ENCODE measurements around the gene SHOC2. TPM values are rescaled to one million over a fixed set of nuclear protein-coding genes. Genes with fewer than 3 reads are reported as not detected.

SHOC2 gene
- total and polyA plus RNA-seq, 2 of the 13 experiments (the other 11 are each of a cell fraction or from before 2014, with no cell fraction given) = 8.6 to 25.5 TPM

DNA sequence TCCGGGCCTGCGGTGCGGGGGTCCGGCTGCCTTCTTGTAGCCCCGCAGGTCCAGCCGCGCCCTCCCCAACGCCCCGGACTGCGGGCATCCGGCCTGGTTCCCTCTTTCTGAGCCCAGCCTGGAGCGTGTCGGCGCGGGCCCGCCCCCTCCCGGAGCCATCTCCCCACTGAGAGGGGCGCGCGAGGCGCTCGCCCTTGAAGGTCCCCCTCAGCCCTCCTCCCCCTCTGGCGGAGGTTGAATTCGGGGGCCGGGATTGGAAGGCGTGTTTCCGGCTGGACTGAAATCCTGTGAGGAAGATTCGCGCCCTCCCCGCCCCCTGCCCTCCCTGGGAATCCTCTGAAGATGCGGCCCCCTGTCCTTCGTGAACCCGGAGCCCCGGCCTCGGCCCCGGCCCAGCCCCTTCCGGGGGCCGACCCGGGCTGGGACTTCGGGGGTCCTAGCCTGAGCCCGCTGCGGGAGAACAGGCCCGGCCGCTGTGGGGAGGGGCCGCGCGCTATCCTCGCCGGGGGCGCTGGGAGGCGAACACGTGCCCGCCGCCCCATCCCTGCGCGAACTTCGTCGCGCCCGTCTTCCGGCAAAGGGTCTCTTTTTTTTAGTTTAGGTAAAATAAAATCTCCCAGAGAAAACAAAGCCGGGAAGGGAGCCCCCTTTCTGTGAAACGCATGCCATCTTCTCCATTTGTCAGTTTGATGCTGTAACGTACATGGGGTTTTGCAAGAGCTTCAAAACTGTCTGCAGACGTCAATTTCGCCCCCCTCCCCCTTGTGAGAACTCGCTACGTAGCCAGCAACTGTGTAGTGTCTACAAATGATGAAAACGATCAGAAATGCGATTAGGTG, 47.0 kb upstream of the SHOC2 start (continued):
- TF ChIP-seq ZNF207 (IDR thresholded peaks at IDR 0.05; ENCODE audit: borderline replicate concordance) (no peak), ZNF138 (CRISPR knock-in tag; IDR thresholded peaks at IDR 0.05; ENCODE audit: low read depth) (0 out of 2 replicates have a peak, but pooled peaks have one; percentile 21), ZIK1 (CRISPR knock-in tag; IDR thresholded peaks at IDR 0.05; ENCODE audit: borderline replicate concordance, low read depth) (no peak), ZNF790 (CRISPR knock-in tag; IDR thresholded peaks at IDR 0.05; ENCODE audit: borderline replicate concordance) (0 out of 2 replicates have a peak, but pooled peaks have one; percentile 14), PHF20 (CRISPR knock-in tag; IDR thresholded peaks at IDR 0.05) (no peak), HDAC2 (CRISPR knock-in tag; IDR thresholded peaks at IDR 0.05) (peak; percentile 6; the same call in 1 of the 2 replicates), KLF15 (CRISPR knock-in tag; IDR thresholded peaks at IDR 0.05; ENCODE audit: borderline replicate concordance) (no peak), NFKBIZ (CRISPR knock-in tag; IDR thresholded peaks at IDR 0.05) (no peak), ZNF230 (CRISPR knock-in tag; IDR thresholded peaks at IDR 0.05) (peak; percentile 93), NR2F2 (IDR thresholded peaks at IDR 0.05; ENCODE audit: borderline replicate concordance, low read depth) (no peak), GTF2F1 (IDR thresholded peaks at IDR 0.05; ENCODE audit: low read length) (no peak), SATB2 (CRISPR knock-in tag; IDR thresholded peaks at IDR 0.05) (no peak), GATAD1 (CRISPR knock-in tag; IDR thresholded peaks at IDR 0.05) (peak; percentile 5; the same call in 1 of the 2 replicates), ZBTB38 (CRISPR knock-in tag; IDR thresholded peaks at IDR 0.05) (no peak), ARHGAP35 (CRISPR knock-in tag; IDR thresholded peaks at IDR 0.05; ENCODE audit: borderline replicate concordance) (no peak; the same call in 1 of the 2 replicates)
- TF ChIP-seq, protein P1, sequence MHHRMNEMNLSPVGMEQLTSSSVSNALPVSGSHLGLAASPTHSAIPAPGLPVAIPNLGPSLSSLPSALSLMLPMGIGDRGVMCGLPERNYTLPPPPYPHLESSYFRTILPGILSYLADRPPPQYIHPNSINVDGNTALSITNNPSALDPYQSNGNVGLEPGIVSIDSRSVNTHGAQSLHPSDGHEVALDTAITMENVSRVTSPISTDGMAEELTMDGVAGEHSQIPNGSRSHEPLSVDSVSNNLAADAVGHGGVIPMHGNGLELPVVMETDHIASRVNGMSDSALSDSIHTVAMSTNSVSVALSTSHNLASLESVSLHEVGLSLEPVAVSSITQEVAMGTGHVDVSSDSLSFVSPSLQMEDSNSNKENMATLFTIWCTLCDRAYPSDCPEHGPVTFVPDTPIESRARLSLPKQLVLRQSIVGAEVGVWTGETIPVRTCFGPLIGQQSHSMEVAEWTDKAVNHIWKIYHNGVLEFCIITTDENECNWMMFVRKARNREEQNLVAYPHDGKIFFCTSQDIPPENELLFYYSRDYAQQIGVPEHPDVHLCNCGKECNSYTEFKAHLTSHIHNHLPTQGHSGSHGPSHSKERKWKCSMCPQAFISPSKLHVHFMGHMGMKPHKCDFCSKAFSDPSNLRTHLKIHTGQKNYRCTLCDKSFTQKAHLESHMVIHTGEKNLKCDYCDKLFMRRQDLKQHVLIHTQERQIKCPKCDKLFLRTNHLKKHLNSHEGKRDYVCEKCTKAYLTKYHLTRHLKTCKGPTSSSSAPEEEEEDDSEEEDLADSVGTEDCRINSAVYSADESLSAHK (CRISPR knock-in tag; IDR thresholded peaks at IDR 0.05; ENCODE audit: borderline replicate concordance) = no peak
- TF ChIP-seq, protein P2, sequence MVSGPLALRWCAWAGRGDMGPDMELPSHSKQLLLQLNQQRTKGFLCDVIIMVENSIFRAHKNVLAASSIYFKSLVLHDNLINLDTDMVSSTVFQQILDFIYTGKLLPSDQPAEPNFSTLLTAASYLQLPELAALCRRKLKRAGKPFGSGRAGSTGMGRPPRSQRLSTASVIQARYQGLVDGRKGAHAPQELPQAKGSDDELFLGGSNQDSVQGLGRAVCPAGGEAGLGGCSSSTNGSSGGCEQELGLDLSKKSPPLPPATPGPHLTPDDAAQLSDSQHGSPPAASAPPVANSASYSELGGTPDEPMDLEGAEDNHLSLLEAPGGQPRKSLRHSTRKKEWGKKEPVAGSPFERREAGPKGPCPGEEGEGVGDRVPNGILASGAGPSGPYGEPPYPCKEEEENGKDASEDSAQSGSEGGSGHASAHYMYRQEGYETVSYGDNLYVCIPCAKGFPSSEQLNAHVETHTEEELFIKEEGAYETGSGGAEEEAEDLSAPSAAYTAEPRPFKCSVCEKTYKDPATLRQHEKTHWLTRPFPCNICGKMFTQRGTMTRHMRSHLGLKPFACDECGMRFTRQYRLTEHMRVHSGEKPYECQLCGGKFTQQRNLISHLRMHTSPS (CRISPR knock-in tag; IDR thresholded peaks at IDR 0.05; ENCODE audit: low read depth) = no peak
- TF ChIP-seq, protein P3, sequence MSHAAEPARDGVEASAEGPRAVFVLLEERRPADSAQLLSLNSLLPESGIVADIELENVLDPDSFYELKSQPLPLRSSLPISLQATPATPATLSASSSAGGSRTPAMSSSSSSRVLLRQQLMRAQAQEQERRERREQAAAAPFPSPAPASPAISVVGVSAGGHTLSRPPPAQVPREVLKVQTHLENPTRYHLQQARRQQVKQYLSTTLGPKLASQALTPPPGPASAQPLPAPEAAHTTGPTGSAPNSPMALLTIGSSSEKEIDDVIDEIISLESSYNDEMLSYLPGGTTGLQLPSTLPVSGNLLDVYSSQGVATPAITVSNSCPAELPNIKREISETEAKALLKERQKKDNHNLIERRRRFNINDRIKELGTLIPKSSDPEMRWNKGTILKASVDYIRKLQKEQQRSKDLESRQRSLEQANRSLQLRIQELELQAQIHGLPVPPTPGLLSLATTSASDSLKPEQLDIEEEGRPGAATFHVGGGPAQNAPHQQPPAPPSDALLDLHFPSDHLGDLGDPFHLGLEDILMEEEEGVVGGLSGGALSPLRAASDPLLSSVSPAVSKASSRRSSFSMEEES (CRISPR knock-in tag; IDR thresholded peaks at IDR 0.05) = 0 out of 2 replicates have a peak, but pooled peaks have one; percentile 4
